Gastroesophageal sphincter (tissue), 4 donors: ENCODE measurements around the gene NOS3. TPM values are rescaled to one million over a fixed set of nuclear protein-coding genes. Genes with fewer than 3 reads are reported as not detected.
A peak's percentile ranks its signal among the peaks of the same experiment; 100 is the strongest.

Experiments
- ATAC-seq: fragments of 150-250 bp; one replicate; pipeline ENCODE4 v1.9.1; 2016; ENCODE audit warnings: mild to moderate bottlenecking, moderate library complexity
- H3K27ac ChIP-seq, 4 donors: fragments of 200-600 bp; sonication (generic) in 3 of 4; 1 replicate in 3 of 4; 2 replicates in 1 of 4; pipeline ENCODE4 v1.5.1; 2016 to 2019
- H3K27me3 ChIP-seq: fragments of 200-600 bp; sonication (generic); one replicate; pipeline ENCODE4 v1.5.1; 2019
- H3K36me3 ChIP-seq, 2 donors: fragments of 200-600 bp; sonication (generic); one replicate each; pipeline ENCODE4 v1.5.1; 2019; ENCODE audit warnings: control low read depth in 1 of 2
- H3K4me1 ChIP-seq, 3 donors: fragments of 200-600 bp; sonication (generic); 1 replicate in 2 of 3; 2 replicates in 1 of 3; pipeline ENCODE4 v1.5.1; 2016 to 2019; ENCODE audit warnings: control low read depth in 2 of 3
- H3K4me3 ChIP-seq, 2 donors: fragments of 200-600 bp; sonication (generic); one replicate each; pipeline ENCODE4 v1.5.1; 2019; ENCODE audit warnings: mild to moderate bottlenecking in 1 of 2, moderate library complexity in 1 of 2
- H3K9me3 ChIP-seq, 3 donors: fragments of 200-600 bp; sonication (generic); one replicate each; pipeline ENCODE4 v1.5.1; 2017 to 2019; ENCODE audit warnings: control low read depth in 2 of 3
- EP300 ChIP-seq: sonication (generic); formaldehyde crosslinking; IDR thresholded peaks from one replicate; pipeline ENCODE4 v1.6.1; 2017; ENCODE audit warnings: antibody characterized with exemption, mild to moderate bottlenecking
- POLR2A ChIP-seq, 2 donors: fragments of 450-650 bp; IDR thresholded peaks; one replicate each; pipeline ENCODE4 v1.6.1; 2017; ENCODE audit warnings: antibody characterized with exemption in 2 of 2, mild to moderate bottlenecking in 2 of 2, moderate library complexity in 1 of 2
- POLR2AphosphoS5 ChIP-seq: sonication (generic); formaldehyde crosslinking; IDR thresholded peaks from one replicate; pipeline ENCODE4 v1.6.1; 2017; ENCODE audit warnings: antibody characterized with exemption
- WGBS, 2 donors: methylation state at CpG; one replicate each; pipeline ENCODE4 v1.1.5; 2018; ENCODE audit warnings: low coverage in 1 of 2; 5-methylcytosine and 5-hydroxymethylcytosine counted together
- total RNA-seq, 4 donors: library from RNA; depleted of rRNA; stranded (reverse); fragments of >200 nt; gene quantifications; one replicate each; pipeline ENCODE4 v1.1.0, GENCODE V29; 2016
- TF ChIP-seq, protein P1 (sequence below), 4 experiments: fragments of 200-600 bp in 2 of 4; fragments of 450-650 bp in 2 of 4; sonication (generic) in 1 of 4; IDR thresholded peaks; one replicate each; pipeline ENCODE4 v1.5.1; 2017 to 2019; ENCODE audit warnings: antibody characterized with exemption in 4 of 4, mild to moderate bottlenecking in 2 of 4, moderate library complexity in 2 of 4

NOS3 gene
- total RNA-seq, 4 donors from 2014 or later = 6.8 to 29.4 (median 13.5) TPM

DNA sequence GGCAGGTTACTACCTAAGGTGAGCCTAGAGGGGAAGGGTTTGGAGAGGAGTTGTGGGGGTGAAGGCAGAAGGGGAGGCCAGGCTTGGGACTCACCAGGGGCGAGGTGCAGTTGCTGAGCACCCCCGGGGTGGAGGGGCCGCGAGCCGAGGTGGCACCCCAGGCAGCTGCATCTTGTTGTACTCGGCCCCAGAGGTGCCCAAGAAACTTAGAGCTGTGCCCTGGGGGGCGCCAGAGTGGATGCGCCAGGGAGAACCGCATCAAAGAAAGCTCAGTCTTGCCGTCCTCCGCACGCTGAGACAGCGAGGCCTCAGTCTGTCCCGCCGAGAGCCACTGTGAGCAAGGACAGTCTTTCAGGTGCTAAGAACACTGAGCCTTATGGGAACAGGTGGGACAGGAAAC is 26.1 kb downstream of the NOS3 start:
- H3K4me3 ChIP-seq = no peak overlapping the region
- WGBS, 2 donors = 90% methylated on average over 2 of the region's 15 CpGs; no CpG with 5 or more reads in 1 of the 2 donors
- TF ChIP-seq EP300 (no peak), POLR2A (IDR thresholded peaks at IDR 0.05) (no peak), POLR2AphosphoS5 (no peak)
- TF ChIP-seq, protein P1, sequence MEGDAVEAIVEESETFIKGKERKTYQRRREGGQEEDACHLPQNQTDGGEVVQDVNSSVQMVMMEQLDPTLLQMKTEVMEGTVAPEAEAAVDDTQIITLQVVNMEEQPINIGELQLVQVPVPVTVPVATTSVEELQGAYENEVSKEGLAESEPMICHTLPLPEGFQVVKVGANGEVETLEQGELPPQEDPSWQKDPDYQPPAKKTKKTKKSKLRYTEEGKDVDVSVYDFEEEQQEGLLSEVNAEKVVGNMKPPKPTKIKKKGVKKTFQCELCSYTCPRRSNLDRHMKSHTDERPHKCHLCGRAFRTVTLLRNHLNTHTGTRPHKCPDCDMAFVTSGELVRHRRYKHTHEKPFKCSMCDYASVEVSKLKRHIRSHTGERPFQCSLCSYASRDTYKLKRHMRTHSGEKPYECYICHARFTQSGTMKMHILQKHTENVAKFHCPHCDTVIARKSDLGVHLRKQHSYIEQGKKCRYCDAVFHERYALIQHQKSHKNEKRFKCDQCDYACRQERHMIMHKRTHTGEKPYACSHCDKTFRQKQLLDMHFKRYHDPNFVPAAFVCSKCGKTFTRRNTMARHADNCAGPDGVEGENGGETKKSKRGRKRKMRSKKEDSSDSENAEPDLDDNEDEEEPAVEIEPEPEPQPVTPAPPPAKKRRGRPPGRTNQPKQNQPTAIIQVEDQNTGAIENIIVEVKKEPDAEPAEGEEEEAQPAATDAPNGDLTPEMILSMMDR (IDR thresholded peaks at IDR 0.05) = no peak
- no peak overlapping the region for H3K27ac ChIP-seq
- peaks cover 0 to 40% (median 30%) of the 10 kb centered on the region in 3 donors for H3K4me1 ChIP-seq
- H3K36me3 ChIP-seq = no peaks in the 10 kb centered on the region
- no peak for ATAC-seq
- peaks cover 98% of the 10 kb centered on the region for H3K27me3 ChIP-seq
- no peaks in the 10 kb centered on the region for H3K9me3 ChIP-seq

DNA sequence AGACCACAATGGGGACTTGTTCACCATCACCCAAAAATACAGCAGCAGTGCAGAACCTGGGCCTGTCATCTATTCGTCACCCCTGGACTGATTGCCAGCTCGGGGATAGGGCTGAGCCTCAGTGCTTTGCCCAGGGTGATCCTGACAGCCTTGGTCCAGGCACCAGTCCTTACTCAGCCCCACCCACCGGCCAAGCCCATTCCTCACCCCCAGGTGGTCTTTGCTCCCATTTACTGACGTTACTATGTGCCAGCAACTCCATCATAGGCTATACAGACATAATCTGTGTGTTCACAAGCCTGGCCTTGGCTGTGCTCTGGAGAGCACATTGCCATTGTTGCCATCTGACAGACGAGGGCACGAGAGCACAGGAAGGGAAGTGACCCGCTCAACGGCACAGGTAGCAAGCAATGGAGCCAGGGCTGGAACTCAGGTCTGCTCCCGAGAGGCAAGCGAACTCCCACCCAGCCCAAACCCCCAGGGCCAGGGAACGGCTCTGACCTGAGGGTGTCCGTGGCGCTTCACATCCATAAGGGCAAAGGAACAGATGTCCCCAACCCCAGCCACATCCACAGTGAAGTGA is 26.6 kb downstream of the NOS3 start:
- no peak for ATAC-seq
- Histone ChIP-seq H3K9me3 (no peaks in the 10 kb centered on the region), H3K27me3 (peaks cover 93% of the 10 kb centered on the region), H3K36me3 (no peaks in the 10 kb centered on the region), H3K27ac (no peak overlapping the region), H3K4me1 (peaks cover 0 to 40% (median 30%) of the 10 kb centered on the region in 3 donors), H3K4me3 (no peak overlapping the region)
- WGBS, 2 donors = no CpG with 5 or more reads among the region's 13 CpGs
- TF ChIP-seq, protein P1 (IDR thresholded peaks at IDR 0.05) = no peak
- TF ChIP-seq POLR2AphosphoS5 = no peak
- TF ChIP-seq EP300 = no peak
- no peak for TF ChIP-seq POLR2A (IDR thresholded peaks at IDR 0.05)

DNA sequence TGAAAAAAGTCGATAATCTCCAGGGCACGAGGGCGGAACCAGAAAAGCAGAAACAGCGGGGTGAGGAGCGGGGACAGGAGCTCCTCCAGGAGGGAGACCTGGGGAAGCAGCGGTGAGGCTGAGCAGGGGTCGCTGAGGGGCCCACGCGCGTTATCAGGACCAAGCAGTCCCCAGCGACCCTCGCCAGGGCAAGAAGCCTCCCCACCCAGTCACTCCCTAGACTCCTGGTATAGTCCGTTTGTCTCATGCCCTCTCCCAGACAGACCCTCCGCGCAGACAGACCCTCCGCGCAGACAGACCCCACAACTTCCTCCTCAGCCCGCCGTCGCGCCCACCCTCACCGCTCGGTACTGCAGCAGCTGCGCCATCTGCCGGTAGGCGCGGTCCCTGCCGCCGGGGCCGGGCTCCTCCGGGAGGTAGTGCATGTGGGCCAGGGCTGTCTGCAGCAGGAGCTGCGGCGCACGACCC is 27.2 kb downstream of the NOS3 start:
- TF ChIP-seq, protein P1 (IDR thresholded peaks at IDR 0.05) = peak in 3 of 4 experiments; percentile 76 to 92 (median 81)
- TF ChIP-seq EP300 = no peak
- peak overlapping the region in 1 of 2 donors; percentile 38 for H3K4me3 ChIP-seq
- no peak overlapping the region for H3K27ac ChIP-seq
- H3K27me3 ChIP-seq = peaks cover 88% of the 10 kb centered on the region
- WGBS, 2 donors = 3 to 20% methylated on average over 1 to 17 of the region's 34 CpGs
- H3K36me3 ChIP-seq = no peaks in the 10 kb centered on the region
- H3K4me1 ChIP-seq = peaks cover 0 to 36% (median 28%) of the 10 kb centered on the region in 3 donors
- H3K9me3 ChIP-seq = no peaks in the 10 kb centered on the region
- peak; percentile 72 for ATAC-seq

DNA sequence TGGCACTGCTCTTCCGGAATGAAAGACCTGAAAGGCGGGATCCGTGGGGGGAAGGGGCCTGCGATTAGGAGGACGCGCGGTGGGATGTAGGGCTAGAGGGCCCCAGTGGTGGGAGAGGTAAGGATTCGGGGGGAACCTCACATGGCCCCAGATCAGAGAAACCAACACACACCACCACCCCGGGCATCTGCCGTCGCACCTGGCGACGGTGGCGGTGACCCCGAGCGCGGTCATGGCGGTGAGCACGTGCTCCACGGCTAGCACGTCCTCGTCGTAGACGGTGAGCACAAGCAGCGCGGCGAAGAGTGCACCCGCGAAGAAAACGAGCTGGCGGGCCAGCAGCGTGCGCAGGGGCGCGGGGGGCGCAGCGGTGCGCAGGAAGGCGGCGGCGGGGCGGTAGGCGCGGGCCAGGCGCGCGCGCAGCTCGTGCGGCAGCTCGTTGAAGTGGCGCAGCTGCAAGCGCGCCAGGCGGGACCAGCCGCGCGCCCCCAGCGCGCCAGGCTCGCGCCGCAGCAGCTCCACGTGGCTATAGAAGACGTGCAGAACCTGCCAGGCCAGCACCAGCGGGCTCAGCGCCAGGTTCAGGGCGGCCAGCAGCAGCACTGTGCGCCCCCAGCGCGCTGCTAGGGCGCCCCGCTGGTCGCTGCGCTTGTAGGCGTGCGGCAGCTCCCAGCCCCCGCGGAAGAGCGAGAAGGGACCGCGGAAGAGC is 27.8 kb downstream of the NOS3 start:
- TF ChIP-seq EP300 (no peak), POLR2AphosphoS5 (no peak), POLR2A (IDR thresholded peaks at IDR 0.05) (no peak)
- TF ChIP-seq, protein P1 (IDR thresholded peaks at IDR 0.05) = no peak
- Histone ChIP-seq H3K27me3 (peaks cover 88% of the 10 kb centered on the region), H3K9me3 (no peaks in the 10 kb centered on the region), H3K27ac (no peak overlapping the region), H3K36me3 (no peaks in the 10 kb centered on the region), H3K4me3 (peak overlapping the region in 1 of 2 donors; percentile 38), H3K4me1 (peaks cover 0 to 30% (median 22%) of the 10 kb centered on the region in 3 donors)
- WGBS, 2 donors = 2% methylated on average over 8 of the region's 82 CpGs; no CpG with 5 or more reads in 1 of the 2 donors
- no peak for ATAC-seq

DNA sequence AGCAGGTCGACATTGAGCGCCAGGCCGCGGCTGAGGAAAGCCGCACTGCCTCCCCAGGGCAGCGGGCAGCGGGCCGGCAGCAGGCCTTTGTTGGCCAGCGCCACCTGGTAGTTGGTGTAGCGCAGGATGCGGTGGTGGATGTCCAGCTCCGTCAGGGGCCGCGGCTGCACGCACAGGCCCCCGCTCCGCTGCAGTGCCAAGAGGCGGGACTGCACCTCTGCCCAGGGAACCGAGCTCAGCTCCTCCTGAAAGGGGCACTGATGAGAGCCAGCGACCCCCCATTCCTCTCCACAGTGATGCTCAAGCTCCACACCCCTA is 28.3 kb downstream of the NOS3 start:
- 57% methylated on average over 3 of the region's 20 CpGs; no CpG with 5 or more reads in 1 of the 2 donors for WGBS, 2 donors
- H3K4me1 ChIP-seq = peaks cover 0 to 25% (median 17%) of the 10 kb centered on the region in 3 donors
- no peaks in the 10 kb centered on the region for H3K9me3 ChIP-seq
- no peak overlapping the region for H3K27ac ChIP-seq
- no peak for ATAC-seq
- peak overlapping the region in 1 of 2 donors; percentile 38 for H3K4me3 ChIP-seq
- TF ChIP-seq EP300 (no peak), POLR2A (IDR thresholded peaks at IDR 0.05) (no peak), POLR2AphosphoS5 (no peak)
- TF ChIP-seq, protein P1 (IDR thresholded peaks at IDR 0.05) = no peak
- H3K27me3 ChIP-seq = peaks cover 88% of the 10 kb centered on the region
- no peaks in the 10 kb centered on the region for H3K36me3 ChIP-seq
